Measurements from ENCODE around the gene PRPSAP1.

The PRPSAP1 gene

DNA sequence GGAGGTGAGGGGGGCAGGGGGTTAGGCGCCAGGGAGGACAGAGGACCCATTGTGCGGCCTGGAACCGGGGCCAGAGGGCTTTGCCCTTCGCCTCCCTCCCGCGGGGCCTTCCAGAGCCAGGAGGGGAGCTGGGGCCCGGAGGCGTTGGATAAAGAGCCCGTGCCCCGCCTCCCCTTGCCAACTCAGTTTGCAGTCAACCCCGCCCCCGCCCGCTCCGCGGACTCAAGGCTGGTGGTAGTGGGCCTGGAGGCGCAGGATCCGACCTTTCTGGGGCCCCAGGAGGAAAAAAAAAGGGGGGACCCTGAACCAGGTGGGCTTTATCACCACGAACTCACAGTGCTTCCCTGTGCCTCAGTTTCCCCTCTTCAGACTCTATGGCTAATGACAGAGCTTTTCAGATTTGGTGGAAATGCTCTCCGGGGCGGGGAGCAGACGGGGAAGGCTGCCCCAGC lies 28.7 kb upstream of the PRPSAP1 start:
- Histone ChIP-seq H3K4me1 (ENCODE audit: control insufficient read depth, insufficient read depth, low read length) (peaks cover 43% of the 10 kb centered on the region), H3K4me3 (ENCODE audit: low read length in 2 of 2) (peak overlapping the region; percentile 63 to 73), H3K27me3 (ENCODE audit: control insufficient read depth in 1 of 2, insufficient read depth in 2 of 2, low read length in 2 of 2) (peaks cover 7 to 28% of the 10 kb centered on the region in 2 donors), H3K36me3 (ENCODE audit: control insufficient read depth in 2 of 2, insufficient read depth in 2 of 2, low read length in 2 of 2) (no peaks in the 10 kb centered on the region), H3K9ac (ENCODE audit: low read length in 2 of 2) (peak overlapping the region in 1 of 2 donors; percentile 55), H3K9me3 (ENCODE audit: control insufficient read depth in 2 of 2, low read length in 2 of 2) (no peaks in the 10 kb centered on the region), H3K27ac (ENCODE audit: low read length) (no peak overlapping the region)

DNA sequence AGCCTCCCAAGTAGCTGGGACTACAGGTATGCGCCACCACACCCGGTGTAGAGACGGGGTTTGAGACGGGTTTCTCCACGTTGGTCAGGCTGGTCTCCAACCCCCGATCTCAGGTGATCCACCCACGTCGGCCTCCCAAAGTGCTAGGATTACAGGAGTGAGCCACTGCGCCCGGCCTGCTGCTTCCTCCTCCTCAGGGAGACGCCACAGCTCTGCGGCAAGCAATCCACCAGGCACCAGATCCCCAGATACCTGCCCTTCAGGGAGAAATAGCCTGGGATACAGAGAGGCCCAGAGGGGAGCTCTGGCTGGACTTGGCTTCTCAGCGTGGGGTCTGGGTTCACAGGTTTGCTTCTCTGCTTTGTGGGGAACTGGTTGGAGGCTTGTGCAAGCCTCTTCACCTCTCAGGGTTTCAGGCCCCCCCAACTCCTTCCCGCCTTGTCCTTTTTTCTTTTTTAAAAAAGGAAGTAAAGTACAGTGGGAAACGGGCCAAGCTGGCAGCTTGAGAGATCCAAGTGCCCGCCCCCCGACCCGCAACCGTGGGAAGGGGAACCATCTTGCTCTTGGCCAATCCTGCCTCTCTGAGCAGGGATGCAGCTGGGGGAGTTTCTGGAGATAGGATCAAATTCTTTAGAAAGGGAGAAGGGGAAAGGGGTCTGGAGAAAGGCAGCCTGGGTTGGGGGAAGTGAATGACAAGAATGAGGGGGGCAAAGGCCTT lies 28.1 kb upstream of the PRPSAP1 start:
- H3K27ac ChIP-seq (ENCODE audit: low read length): no peak overlapping the region
- H3K9me3 ChIP-seq (ENCODE audit: control insufficient read depth in 2 of 2, low read length in 2 of 2): no peaks in the 10 kb centered on the region
- no peaks in the 10 kb centered on the region for H3K36me3 ChIP-seq (ENCODE audit: control insufficient read depth in 2 of 2, insufficient read depth in 2 of 2, low read length in 2 of 2)
- peaks cover 7 to 28% of the 10 kb centered on the region in 2 donors for H3K27me3 ChIP-seq (ENCODE audit: control insufficient read depth in 1 of 2, insufficient read depth in 2 of 2, low read length in 2 of 2)
- H3K4me1 ChIP-seq (ENCODE audit: control insufficient read depth, insufficient read depth, low read length): peaks cover 41% of the 10 kb centered on the region
- H3K9ac ChIP-seq (ENCODE audit: low read length in 2 of 2): no peak overlapping the region
- no peak overlapping the region for H3K4me3 ChIP-seq (ENCODE audit: low read length in 2 of 2)

DNA sequence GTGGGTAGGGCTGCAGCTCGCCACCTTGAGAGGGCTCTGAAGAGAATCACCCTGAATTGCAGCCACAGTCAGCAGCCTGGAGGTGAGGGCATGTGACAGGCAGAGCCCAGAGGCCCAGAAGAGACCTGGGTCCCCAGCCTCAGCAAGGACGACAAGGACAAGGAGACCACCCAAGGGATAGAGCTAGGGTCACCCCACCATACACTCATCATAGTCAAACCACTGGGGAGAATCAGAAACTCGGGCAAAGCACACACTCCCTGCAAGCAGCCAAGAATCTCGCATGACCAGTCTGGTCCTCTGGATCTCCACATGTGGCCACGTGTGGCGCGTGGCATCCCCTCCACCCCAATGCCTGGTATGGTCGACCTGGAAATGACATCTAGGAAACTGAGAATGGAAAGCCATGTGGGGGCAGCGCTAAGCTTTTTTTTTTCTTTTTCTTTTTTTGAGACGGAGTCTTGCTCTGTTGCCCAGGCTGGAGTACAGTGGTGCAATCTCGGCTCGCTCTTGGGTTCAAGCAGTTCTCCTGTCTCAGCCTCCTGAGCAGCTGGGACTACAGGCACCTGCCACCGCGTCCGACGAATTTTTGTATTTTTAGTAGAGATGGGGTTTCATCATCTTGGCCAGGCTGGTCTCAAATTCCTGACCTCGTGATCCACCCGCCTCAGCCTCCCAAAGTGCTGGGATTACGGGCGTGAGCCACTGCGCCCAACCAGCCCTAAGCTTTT lies 26.1 kb upstream of the PRPSAP1 start:
- H3K27ac ChIP-seq (ENCODE audit: low read length): no peak overlapping the region
- H3K4me3 ChIP-seq (ENCODE audit: low read length in 2 of 2): no peak overlapping the region
- peaks cover 28% of the 10 kb centered on the region for H3K4me1 ChIP-seq (ENCODE audit: control insufficient read depth, insufficient read depth, low read length)
- no peaks in the 10 kb centered on the region for H3K36me3 ChIP-seq (ENCODE audit: control insufficient read depth in 2 of 2, insufficient read depth in 2 of 2, low read length in 2 of 2)
- no peak overlapping the region for H3K9ac ChIP-seq (ENCODE audit: low read length in 2 of 2)
- peaks cover 9 to 22% of the 10 kb centered on the region in 2 donors for H3K27me3 ChIP-seq (ENCODE audit: control insufficient read depth in 1 of 2, insufficient read depth in 2 of 2, low read length in 2 of 2)
- no peaks in the 10 kb centered on the region for H3K9me3 ChIP-seq (ENCODE audit: control insufficient read depth in 2 of 2, low read length in 2 of 2)

DNA sequence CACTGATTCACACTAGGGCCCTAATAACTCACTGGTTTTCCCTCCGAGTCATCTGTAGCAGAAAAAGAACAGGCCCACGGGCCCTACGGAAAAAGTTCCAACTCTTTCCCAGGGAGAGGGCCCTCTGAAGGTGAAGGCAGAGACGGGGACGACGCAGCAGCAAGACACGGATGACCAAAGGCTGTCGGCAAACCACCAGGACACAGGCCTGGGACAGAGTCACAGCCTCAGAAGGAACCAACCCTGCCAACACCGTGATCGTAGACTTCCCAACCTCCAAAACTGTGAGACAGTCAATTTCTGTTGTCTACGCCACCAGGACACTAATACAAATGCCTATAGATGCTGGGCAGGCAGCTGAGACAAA lies 25.5 kb upstream of the PRPSAP1 start:
- Histone ChIP-seq H3K27ac (ENCODE audit: low read length) (no peak overlapping the region), H3K4me1 (ENCODE audit: control insufficient read depth, insufficient read depth, low read length) (peaks cover 22% of the 10 kb centered on the region), H3K27me3 (ENCODE audit: control insufficient read depth in 1 of 2, insufficient read depth in 2 of 2, low read length in 2 of 2) (peaks cover 9 to 18% of the 10 kb centered on the region in 2 donors), H3K36me3 (ENCODE audit: control insufficient read depth in 2 of 2, insufficient read depth in 2 of 2, low read length in 2 of 2) (no peaks in the 10 kb centered on the region), H3K9ac (ENCODE audit: low read length in 2 of 2) (no peak overlapping the region), H3K4me3 (ENCODE audit: low read length in 2 of 2) (no peak overlapping the region), H3K9me3 (ENCODE audit: control insufficient read depth in 2 of 2, low read length in 2 of 2) (no peaks in the 10 kb centered on the region)

DNA sequence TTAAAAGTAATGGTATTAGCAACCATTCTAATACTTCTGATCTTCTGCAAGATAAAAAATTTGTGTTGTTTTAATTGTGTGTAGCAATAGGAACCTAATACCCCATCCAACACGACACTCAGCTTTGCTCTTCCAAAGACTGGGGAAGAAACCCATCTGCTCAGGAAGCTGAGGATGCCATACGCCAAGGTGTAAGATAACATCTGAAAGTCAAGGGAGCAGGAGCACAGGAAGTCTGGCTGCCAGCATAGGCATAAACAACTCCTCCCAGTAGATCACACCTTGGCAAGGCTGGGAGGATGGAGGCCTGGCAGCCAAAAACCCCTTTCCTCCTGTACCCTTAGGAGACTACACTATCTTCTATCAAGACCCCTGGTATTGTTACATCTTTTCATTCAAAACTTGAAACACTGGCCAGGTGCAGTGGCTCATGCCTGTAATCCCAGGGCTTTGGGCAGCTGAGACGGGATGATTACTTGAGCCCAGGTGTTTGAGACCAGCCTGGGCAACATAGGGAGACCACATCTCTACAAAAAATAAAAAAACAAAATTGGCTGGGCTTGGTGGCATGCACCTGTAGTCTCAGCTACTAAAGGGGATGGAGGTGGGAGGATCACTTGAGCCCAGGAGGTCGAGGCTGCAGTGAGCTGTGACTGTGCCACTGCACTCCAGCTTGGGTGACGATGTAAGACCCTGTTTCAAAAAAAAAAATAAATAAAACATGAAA lies 25.0 kb upstream of the PRPSAP1 start:
- no peak overlapping the region for H3K27ac ChIP-seq (ENCODE audit: low read length)

DNA sequence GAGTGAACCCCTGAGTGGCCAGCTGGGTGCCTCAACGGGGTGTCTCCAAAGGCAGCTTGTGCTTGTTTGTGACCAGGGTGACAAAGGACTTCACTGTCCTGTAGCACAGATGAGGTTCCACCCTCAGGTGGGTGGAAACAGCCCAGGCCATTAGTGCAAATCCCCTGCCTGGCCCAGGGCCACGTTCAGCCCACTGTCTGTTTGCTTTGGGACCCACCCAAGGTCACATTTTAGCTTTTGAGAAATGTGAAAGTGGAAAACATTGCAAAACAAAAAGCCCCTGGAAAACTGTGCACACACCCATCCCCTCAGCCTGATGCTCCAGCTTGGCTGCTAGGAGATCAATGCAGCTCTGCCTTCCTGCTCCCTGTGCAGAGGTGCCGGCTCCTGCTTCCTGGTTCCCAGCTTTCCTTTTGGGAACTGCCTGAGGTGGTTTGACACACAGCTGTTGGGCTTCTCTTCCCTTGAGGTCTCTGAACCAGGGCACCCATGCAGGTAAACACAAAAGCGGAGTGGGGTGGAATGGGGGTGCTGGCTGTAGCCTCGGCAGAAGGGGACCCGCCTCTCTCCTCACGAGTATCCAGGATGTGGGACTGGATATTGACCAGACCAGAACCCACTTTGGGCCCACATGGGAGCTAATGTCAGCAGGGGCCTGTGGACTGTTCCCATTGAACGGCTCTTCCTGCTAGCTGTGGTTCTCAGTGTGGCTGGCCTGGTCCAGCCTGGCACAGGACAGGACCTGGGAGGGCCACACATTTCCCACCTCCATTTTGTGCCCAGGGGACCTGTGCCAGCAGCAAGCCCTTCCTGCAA lies 22.8 kb upstream of the PRPSAP1 start:
- no peak overlapping the region for H3K27ac ChIP-seq (ENCODE audit: low read length)
- H3K9ac ChIP-seq (ENCODE audit: low read length in 2 of 2): no peak overlapping the region
- H3K4me1 ChIP-seq (ENCODE audit: control insufficient read depth, insufficient read depth, low read length): peaks cover 5% of the 10 kb centered on the region
- peaks cover 0 to 6% of the 10 kb centered on the region in 2 donors for H3K27me3 ChIP-seq (ENCODE audit: control insufficient read depth in 1 of 2, insufficient read depth in 2 of 2, low read length in 2 of 2)
- H3K4me3 ChIP-seq (ENCODE audit: low read length in 2 of 2): no peak overlapping the region
- no peaks in the 10 kb centered on the region for H3K36me3 ChIP-seq (ENCODE audit: control insufficient read depth in 2 of 2, insufficient read depth in 2 of 2, low read length in 2 of 2)
- no peaks in the 10 kb centered on the region for H3K9me3 ChIP-seq (ENCODE audit: control insufficient read depth in 2 of 2, low read length in 2 of 2)

More for the DNA sequence above, 25.0 kb upstream of the PRPSAP1 start:
- no peaks in the 10 kb centered on the region for H3K9me3 ChIP-seq (ENCODE audit: control insufficient read depth in 2 of 2, low read length in 2 of 2)
- H3K27me3 ChIP-seq (ENCODE audit: control insufficient read depth in 1 of 2, insufficient read depth in 2 of 2, low read length in 2 of 2): peaks cover 9 to 15% of the 10 kb centered on the region in 2 donors
- H3K4me1 ChIP-seq (ENCODE audit: control insufficient read depth, insufficient read depth, low read length): peaks cover 17% of the 10 kb centered on the region
- H3K9ac ChIP-seq (ENCODE audit: low read length in 2 of 2): no peak overlapping the region
- H3K4me3 ChIP-seq (ENCODE audit: low read length in 2 of 2): no peak overlapping the region
- H3K36me3 ChIP-seq (ENCODE audit: control insufficient read depth in 2 of 2, insufficient read depth in 2 of 2, low read length in 2 of 2): no peaks in the 10 kb centered on the region

DNA sequence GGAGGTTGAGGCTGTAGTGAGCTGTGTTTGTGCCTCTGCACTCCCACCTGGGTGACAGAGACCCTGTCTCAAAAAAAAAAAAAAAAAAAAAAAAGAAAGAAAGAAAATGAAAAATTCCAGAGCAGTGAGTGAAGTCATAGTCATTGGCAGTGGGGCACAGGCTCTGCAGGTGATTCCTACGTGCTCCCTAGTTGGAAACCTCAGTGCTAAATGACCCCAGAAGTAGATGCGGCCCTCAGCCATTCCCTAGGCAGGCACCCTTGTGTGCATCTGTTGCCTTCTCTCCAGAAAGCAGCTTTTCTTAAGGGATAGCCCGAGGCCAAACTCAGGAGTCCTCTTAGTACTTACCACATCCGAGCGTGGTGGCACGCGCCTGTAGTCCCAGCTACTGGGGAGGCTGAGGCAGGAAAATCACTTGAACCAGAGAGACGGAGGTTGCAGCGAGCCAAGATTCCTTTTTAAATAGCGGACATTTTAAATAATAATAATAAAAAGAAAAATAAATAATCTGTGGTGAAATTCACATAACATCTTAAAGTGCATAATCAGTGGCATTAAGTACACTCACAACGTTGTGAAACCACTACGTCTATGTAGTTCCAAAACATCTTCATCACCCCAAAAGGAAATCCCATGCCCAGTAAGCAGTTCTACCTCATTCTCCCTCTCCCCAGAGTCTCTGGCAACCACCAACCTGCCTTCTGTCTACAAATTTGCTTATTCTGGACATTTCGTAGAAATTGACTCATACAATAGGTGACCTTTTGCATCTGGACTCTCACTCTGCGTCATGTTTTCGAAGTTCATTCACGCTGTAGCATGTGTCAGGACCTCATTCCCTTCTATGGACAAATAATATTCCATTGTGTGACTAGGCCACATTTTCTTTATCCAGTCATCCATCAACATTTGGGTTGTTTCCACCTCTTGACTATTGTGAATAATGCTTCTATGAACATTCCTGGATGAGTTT lies 18.2 kb upstream of the PRPSAP1 start:
- Histone ChIP-seq H3K9ac (ENCODE audit: low read length in 2 of 2) (no peak overlapping the region), H3K36me3 (ENCODE audit: control insufficient read depth in 2 of 2, insufficient read depth in 2 of 2, low read length in 2 of 2) (no peaks in the 10 kb centered on the region), H3K9me3 (ENCODE audit: control insufficient read depth in 2 of 2, low read length in 2 of 2) (no peaks in the 10 kb centered on the region), H3K4me1 (ENCODE audit: control insufficient read depth, insufficient read depth, low read length) (peaks cover 8% of the 10 kb centered on the region), H3K27ac (ENCODE audit: low read length) (no peak overlapping the region), H3K27me3 (ENCODE audit: control insufficient read depth in 1 of 2, insufficient read depth in 2 of 2, low read length in 2 of 2) (peaks cover 0 to 2% of the 10 kb centered on the region in 2 donors), H3K4me3 (ENCODE audit: low read length in 2 of 2) (no peak overlapping the region)

DNA sequence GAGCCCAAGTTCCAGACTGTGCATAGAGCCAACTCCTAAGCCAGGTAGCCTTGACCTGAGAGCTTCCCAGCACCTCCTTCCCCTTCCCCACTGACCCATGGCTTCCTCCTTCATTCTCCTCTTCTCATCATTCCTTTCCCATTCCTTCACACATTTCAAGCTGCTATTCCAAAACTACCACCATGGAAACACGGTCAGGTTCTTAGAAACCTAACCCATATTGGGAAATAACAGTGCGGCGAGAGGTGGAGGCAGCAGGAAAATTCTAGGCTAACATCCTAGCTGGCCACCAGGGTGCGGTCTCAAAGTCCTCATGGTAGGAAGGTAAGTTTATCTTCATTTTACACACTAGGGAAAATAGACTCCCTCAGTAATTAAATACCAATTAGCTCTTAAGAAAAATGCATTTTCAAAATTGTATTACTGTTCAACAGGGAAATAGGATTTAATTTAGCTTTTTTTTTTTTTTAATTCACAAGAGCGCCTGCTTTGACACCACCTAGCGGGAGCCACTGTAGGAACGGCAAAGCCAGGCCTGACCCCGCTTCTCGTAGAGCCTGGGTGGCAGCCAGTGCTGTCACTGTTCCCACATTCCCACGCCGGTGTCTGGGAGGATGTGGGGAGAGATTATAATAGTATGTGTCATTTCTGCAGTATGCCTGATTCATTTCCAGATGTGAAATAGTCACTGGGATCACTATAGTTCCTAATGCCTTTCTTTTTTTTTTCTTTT lies 16.7 kb upstream of the PRPSAP1 start:
- H3K27ac ChIP-seq (ENCODE audit: low read length): no peak overlapping the region
- H3K9ac ChIP-seq (ENCODE audit: low read length in 2 of 2): no peak overlapping the region
- H3K27me3 ChIP-seq (ENCODE audit: control insufficient read depth in 1 of 2, insufficient read depth in 2 of 2, low read length in 2 of 2): peaks cover 0 to 2% of the 10 kb centered on the region in 2 donors

DNA sequence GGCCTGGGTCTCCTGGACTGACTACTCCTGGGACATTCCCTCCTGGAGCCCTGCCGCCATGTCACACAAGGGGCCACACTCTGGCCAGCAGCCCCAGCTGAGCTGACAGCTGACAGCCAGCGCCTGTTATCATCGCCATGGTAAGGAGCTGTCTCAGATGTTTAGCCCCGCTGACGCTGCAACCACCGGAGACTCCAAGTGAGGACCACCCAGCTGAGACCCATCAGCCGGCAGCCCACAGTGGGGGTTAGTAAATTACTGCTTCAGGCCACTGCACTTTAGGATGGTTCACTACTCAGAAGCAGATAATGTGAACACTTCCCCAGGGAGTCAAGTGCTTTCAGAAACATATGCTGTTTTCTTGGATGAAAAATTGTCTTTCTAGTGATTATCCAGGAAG lies 16.1 kb upstream of the PRPSAP1 start:
- Histone ChIP-seq H3K9ac (ENCODE audit: low read length in 2 of 2) (no peak overlapping the region), H3K4me1 (ENCODE audit: control insufficient read depth, insufficient read depth, low read length) (peaks cover 2% of the 10 kb centered on the region), H3K4me3 (ENCODE audit: low read length in 2 of 2) (no peak overlapping the region), H3K27ac (ENCODE audit: low read length) (no peak overlapping the region), H3K27me3 (ENCODE audit: control insufficient read depth in 1 of 2, insufficient read depth in 2 of 2, low read length in 2 of 2) (no peaks in the 10 kb centered on the region), H3K9me3 (ENCODE audit: control insufficient read depth in 2 of 2, low read length in 2 of 2) (no peaks in the 10 kb centered on the region), H3K36me3 (ENCODE audit: control insufficient read depth in 2 of 2, insufficient read depth in 2 of 2, low read length in 2 of 2) (no peaks in the 10 kb centered on the region)

More for the DNA sequence above, 16.7 kb upstream of the PRPSAP1 start:
- H3K4me1 ChIP-seq (ENCODE audit: control insufficient read depth, insufficient read depth, low read length): peaks cover 2% of the 10 kb centered on the region
- no peaks in the 10 kb centered on the region for H3K9me3 ChIP-seq (ENCODE audit: control insufficient read depth in 2 of 2, low read length in 2 of 2)
- H3K4me3 ChIP-seq (ENCODE audit: low read length in 2 of 2): no peak overlapping the region
- no peaks in the 10 kb centered on the region for H3K36me3 ChIP-seq (ENCODE audit: control insufficient read depth in 2 of 2, insufficient read depth in 2 of 2, low read length in 2 of 2)

Data from stomach smooth muscle (tissue), 2 donors.